GM23338 (cell line): ENCODE data around the gene TNFRSF21. TPM values are rescaled to one million over a fixed set of nuclear protein-coding genes. Genes with fewer than 3 reads are reported as not detected.

Experiments used
- ATAC-seq: fragments of 200-7000 bp; cut with Tn5 transposase; 3 replicates; pipeline ENCODE4 v1.9.1; 2020
- DNase-seq: peaks from one replicate; pipeline ENCODE4 v3.0.0-alpha.2; 2015; ENCODE audit warnings: low spot score
- H2AFZ ChIP-seq: fragments of 200-600 bp; sonication (generic); 2 replicates; pipeline ENCODE4 v1.8.0; 2016; ENCODE audit warnings: antibody characterized with exemption, mild to moderate bottlenecking, moderate library complexity
- H3F3A ChIP-seq: fragments of 200-600 bp; sonication (generic); replicated peaks from 2 replicates; pipeline ENCODE4 v1.8.0; 2017; ENCODE audit warnings: antibody characterized with exemption, mixed run types, low read depth
- H3K27ac ChIP-seq: fragments of 200-600 bp; sonication (generic); 2 replicates; pipeline ENCODE4 v1.6.1; 2016; ENCODE audit warnings: low read depth
- H3K27me3 ChIP-seq: fragments of 200-600 bp; sonication (generic); 2 replicates; pipeline ENCODE4 v1.8.0; 2016; ENCODE audit warnings: mild to moderate bottlenecking, mixed run types, moderate library complexity; ENCODE audit not compliant: insufficient read depth
- H3K36me3 ChIP-seq: fragments of 200-600 bp; sonication (generic); 2 replicates; pipeline ENCODE4 v1.8.0; 2016; ENCODE audit warnings: mild to moderate bottlenecking; ENCODE audit not compliant: insufficient read depth
- H3K4me1 ChIP-seq: fragments of 200-600 bp; sonication (generic); 2 replicates; pipeline ENCODE4 v1.8.0; 2016; ENCODE audit warnings: mild to moderate bottlenecking, moderate library complexity; ENCODE audit not compliant: insufficient read depth
- H3K4me2 ChIP-seq: fragments of 200-600 bp; sonication (generic); 2 replicates; pipeline ENCODE4 v1.7.1; 2017; ENCODE audit warnings: mixed run types
- H3K4me3 ChIP-seq: fragments of 200-600 bp; sonication (generic); 2 replicates; pipeline ENCODE4 v1.6.1; 2016; ENCODE audit warnings: mixed run types
- H3K79me2 ChIP-seq: fragments of 200-600 bp; sonication (generic); replicated peaks from 2 replicates; pipeline ENCODE4 v1.8.0; 2017; ENCODE audit warnings: mild to moderate bottlenecking; ENCODE audit not compliant: insufficient read depth
- H3K9me2 ChIP-seq: fragments of 200-600 bp; sonication (generic); 2 replicates; pipeline ENCODE4 v1.8.0; 2017; ENCODE audit not compliant: insufficient read depth
- H4K20me1 ChIP-seq: fragments of 200-600 bp; sonication (generic); replicated peaks from 2 replicates; pipeline ENCODE4 v1.8.0; 2017; ENCODE audit warnings: mild to moderate bottlenecking; ENCODE audit not compliant: insufficient read depth
- H3K27ac Mint-ChIP-seq: 2 replicates; pipeline ENCODE4 v1.8.0; 2020; ENCODE audit warnings: inconsistent platforms, mild to moderate bottlenecking, moderate library complexity, mixed read lengths
- H3K27me3 Mint-ChIP-seq: 3 replicates; pipeline ENCODE4 v1.8.0; 2022; ENCODE audit warnings: low read depth, mild to moderate bottlenecking, moderate library complexity, mixed read lengths, inconsistent platforms; ENCODE audit not compliant: insufficient read depth, poor library complexity
- H3K36me3 Mint-ChIP-seq: 3 replicates; pipeline ENCODE4 v1.8.0; 2021; ENCODE audit warnings: low read depth, mild to moderate bottlenecking, inconsistent platforms, moderate library complexity, mixed read lengths
- H3K4me1 Mint-ChIP-seq: 3 replicates; pipeline ENCODE4 v1.8.0; 2020; ENCODE audit warnings: mild to moderate bottlenecking, inconsistent platforms, mixed read lengths
- H3K4me3 Mint-ChIP-seq: 3 replicates; pipeline ENCODE4 v1.8.0; 2021; ENCODE audit warnings: moderate library complexity, mild to moderate bottlenecking, inconsistent platforms, mixed read lengths
- H3K9me3 Mint-ChIP-seq: 3 replicates; pipeline ENCODE4 v1.8.0; 2020; ENCODE audit warnings: moderate library complexity, mild to moderate bottlenecking, inconsistent platforms, mixed read lengths
- CREB1 ChIP-seq: fragments of 250-450 bp; sonication (Bioruptor Pico); IDR thresholded peaks from 2 replicates; pipeline ENCODE4 v1.5.0; 2020; ENCODE audit warnings: low read depth, mild to moderate bottlenecking, moderate library complexity
- CTCF ChIP-seq, 2 experiments: fragments of 200-600 bp in 1 of 2; sonication (generic) in 1 of 2; conservative IDR thresholded peaks; 2 replicates each; pipeline versions ENCODE4 v1.5.1 to v1.6.1; 2016 to 2017; ENCODE audit warnings: antibody characterized with exemption in 2 of 2, low read depth in 2 of 2, mild to moderate bottlenecking in 2 of 2, moderate library complexity in 1 of 2
- ETS1 ChIP-seq: IDR thresholded peaks from 2 replicates; pipeline ENCODE4 v1.6.1; 2016; ENCODE audit warnings: antibody characterized with exemption
- EZH2 ChIP-seq: fragments of 200-600 bp; sonication (generic); IDR thresholded peaks from one replicate; pipeline ENCODE4 v1.8.0; 2017; ENCODE audit warnings: antibody characterized with exemption, mild to moderate bottlenecking, low read depth; ENCODE audit not compliant: unreplicated experiment
- EZH2phosphoT487 ChIP-seq: fragments of 200-600 bp; sonication (generic); IDR thresholded peaks from one replicate; pipeline ENCODE4 v1.8.1; 2018; ENCODE audit warnings: antibody characterized with exemption; ENCODE audit not compliant: unreplicated experiment
- JUNB ChIP-seq: IDR thresholded peaks from one replicate; pipeline ENCODE4 v1.6.1; 2016; ENCODE audit warnings: antibody characterized with exemption; ENCODE audit not compliant: unreplicated experiment
- NANOG ChIP-seq: IDR thresholded peaks from 2 replicates; pipeline ENCODE4 v1.6.1; 2016; ENCODE audit warnings: antibody characterized with exemption, borderline replicate concordance
- POLR2AphosphoS5 ChIP-seq: IDR thresholded peaks from 2 replicates; pipeline ENCODE4 v1.6.1; 2016; ENCODE audit warnings: antibody characterized with exemption, low read depth
- REST ChIP-seq: IDR thresholded peaks from one replicate; pipeline ENCODE4 v1.6.1; 2018; ENCODE audit warnings: antibody characterized with exemption; ENCODE audit not compliant: unreplicated experiment
- STAT1 ChIP-seq: IDR thresholded peaks from one replicate; pipeline ENCODE4 v1.6.1; 2016; ENCODE audit warnings: antibody characterized with exemption; ENCODE audit not compliant: unreplicated experiment
- ZNF114 ChIP-seq: fragments of 250-450 bp; sonication (Bioruptor Pico); IDR thresholded peaks from 2 replicates; pipeline ENCODE4 v1.5.0; 2020; ENCODE audit warnings: mild to moderate bottlenecking, moderate library complexity
- ZNF331 ChIP-seq: fragments of 250-450 bp; sonication (Bioruptor Pico); IDR thresholded peaks from 2 replicates; pipeline ENCODE4 v1.5.0; 2020; ENCODE audit warnings: low read depth, mild to moderate bottlenecking, moderate library complexity
- ZNF462 ChIP-seq: fragments of 250-450 bp; sonication (Bioruptor Pico); IDR thresholded peaks from 2 replicates; pipeline ENCODE4 v1.5.0; 2020; ENCODE audit warnings: mild to moderate bottlenecking, moderate library complexity
- polyA plus RNA-seq: library from polyadenylated mRNA; unstranded; fragments of >200 nt; fragmentation: Nextera tagmentation; extraction: Ambion mirVana; gene quantifications from 2 replicates; pipeline ENCODE4 v1.2.1, GENCODE V29; 2016
- total RNA-seq: library from RNA; depleted of rRNA; stranded (reverse); fragments of >200 nt; shearing (Covaris generic); gene quantifications from 2 replicates; pipeline ENCODE4 v1.2.3, GENCODE V29; 2014

TNFRSF21 gene
- total and polyA plus RNA-seq, 2 experiments from 2014 or later = 22.1 to 48.1 TPM

GRCh38 chr6:47238456-47238995, 71.2 kb downstream of the TNFRSF21 start:
- no peaks in the 10 kb centered on the region for H3K9me3 Mint-ChIP-seq
- no peaks in the 10 kb centered on the region for H3K27me3 Mint-ChIP-seq
- no peak overlapping the region for H3K27ac Mint-ChIP-seq
- H3K4me1 Mint-ChIP-seq = peaks cover 44% of the 10 kb centered on the region
- no peak overlapping the region for H2AFZ ChIP-seq
- TF ChIP-seq EZH2phosphoT487 = no peak
- no peak for TF ChIP-seq ZNF114
- TF ChIP-seq ETS1 = no peak
- TF ChIP-seq STAT1 = no peak
- TF ChIP-seq CREB1 (CRISPR knock-in tag) = no peak
- TF ChIP-seq POLR2AphosphoS5 = no peak
- no peak for TF ChIP-seq ZNF462 (CRISPR knock-in tag)
- no peak for TF ChIP-seq CTCF (conservative IDR thresholded peaks at IDR 0.05; ENCODE audit: low read depth in 2 of 2)
- no peak for TF ChIP-seq NANOG
- TF ChIP-seq JUNB = no peak
- TF ChIP-seq REST = no peak
- TF ChIP-seq EZH2 = no peak
- TF ChIP-seq ZNF331 (CRISPR knock-in tag) = no peak
- peaks cover 10% of the 10 kb centered on the region for H3K36me3 Mint-ChIP-seq
- H3K4me2 ChIP-seq = no peak overlapping the region
- no peak overlapping the region for H3K4me3 ChIP-seq
- H3K4me1 ChIP-seq = peaks cover 38% of the 10 kb centered on the region
- H4K20me1 ChIP-seq = no peaks in the 10 kb centered on the region; the same call in 1 of the 2 replicates
- DNase-seq (no peak), ATAC-seq (no peak)
- H3K79me2 ChIP-seq = peaks cover 37% of the 10 kb centered on the region
- no peaks in the 10 kb centered on the region for H3K9me2 ChIP-seq
- no peaks in the 10 kb centered on the region for H3F3A ChIP-seq
- no peak overlapping the region for H3K27ac ChIP-seq
- H3K36me3 ChIP-seq = no peaks in the 10 kb centered on the region
- no peaks in the 10 kb centered on the region for H3K27me3 ChIP-seq
- no peak overlapping the region for H3K4me3 Mint-ChIP-seq
